IMR-90 (cell line): ENCODE measurements around the gene ZNF124. TPM values are rescaled to one million over a fixed set of nuclear protein-coding genes. Genes with fewer than 3 reads are reported as not detected.

Experiments
- ATAC-seq: fragments of 200-7000 bp; cut with Tn5 transposase; 2 replicates; pipeline ENCODE4 v1.9.1; 2020; ENCODE audit warnings: low read depth, mild to moderate bottlenecking, moderate library complexity
- BruUV-seq: library from RNA; stranded (reverse); fragments of 400-500 nt; replicated peaks from 2 replicates; lab custom pipeline; 2021; lab: Mats Ljungman, UMichigan
- CTCF ChIA-PET: fragments of 300-600 bp; formaldehyde crosslinking; extraction: SDS; loops from one replicate; lab custom pipeline; 2021; ENCODE audit warnings: antibody characterized with exemption; lab: Yijun Ruan, JAX
- POLR2A ChIA-PET: fragments of 300-600 bp; sonication (Branson Sonifier 250); formaldehyde crosslinking; loops from one replicate; lab custom pipeline; 2022; ENCODE audit warnings: antibody characterized with exemption; ENCODE audit not compliant: unreplicated experiment; lab: Charles Lee
- DNase-seq: peaks from one replicate; pipeline ENCODE4 v3.0.0; 2013
- H2AFZ ChIP-seq: replicated peaks from 2 replicates; pipeline ENCODE3; 2013; ENCODE audit warnings: low read length, mild to moderate bottlenecking; ENCODE audit not compliant: poor library complexity
- H2AK5ac ChIP-seq: 2 replicates; pipeline ENCODE4 v1.6.1; 2013; ENCODE audit warnings: low read depth, low read length, inconsistent platforms
- H2AK9ac ChIP-seq: replicated peaks from 2 replicates; pipeline ENCODE3; 2013; ENCODE audit warnings: mild to moderate bottlenecking, low read depth, low read length, moderate library complexity; ENCODE audit not compliant: poor library complexity
- H2BK120ac ChIP-seq: 2 replicates; pipeline ENCODE4 v1.6.1; 2013; ENCODE audit warnings: low read depth, low read length, inconsistent platforms
- H2BK15ac ChIP-seq: 3 replicates; pipeline ENCODE4 v1.6.1; 2013; ENCODE audit warnings: low read depth, low read length, inconsistent platforms
- H2BK20ac ChIP-seq: 2 replicates; pipeline ENCODE4 v1.6.1; 2013; ENCODE audit warnings: low read depth, mild to moderate bottlenecking, inconsistent platforms, low read length, moderate library complexity
- H2BK5ac ChIP-seq: 2 replicates; pipeline ENCODE4 v1.6.1; 2013; ENCODE audit warnings: mild to moderate bottlenecking, low read depth, low read length, inconsistent platforms; ENCODE audit not compliant: poor library complexity, severe bottlenecking
- H3K14ac ChIP-seq: replicated peaks from 2 replicates; pipeline ENCODE4 v1.6.1; 2013; ENCODE audit warnings: low read depth, low read length, inconsistent platforms
- H3K18ac ChIP-seq: 2 replicates; pipeline ENCODE4 v1.6.1; 2013; ENCODE audit warnings: low read depth, low read length, control low read depth
- H3K23ac ChIP-seq: 2 replicates; pipeline ENCODE4 v1.6.1; 2013; ENCODE audit warnings: low read depth, low read length, inconsistent platforms
- H3K27ac ChIP-seq: 2 replicates; pipeline ENCODE4 v1.5.1; 2013; ENCODE audit warnings: mild to moderate bottlenecking, control low read depth, low read length; ENCODE audit not compliant: insufficient read depth
- H3K27me3 ChIP-seq: 2 replicates; pipeline ENCODE4 v1.6.1; 2013; ENCODE audit warnings: low read length; ENCODE audit not compliant: control insufficient read depth, insufficient read depth
- H3K36me3 ChIP-seq: 2 replicates; pipeline ENCODE4 v1.6.1; 2013; ENCODE audit warnings: low read length, mixed read lengths; ENCODE audit not compliant: control insufficient read depth, insufficient read depth
- H3K4ac ChIP-seq: 2 replicates; pipeline ENCODE4 v1.6.1; 2013; ENCODE audit warnings: low read depth, low read length, inconsistent platforms
- H3K4me1 ChIP-seq: 2 replicates; pipeline ENCODE4 v1.6.1; 2013; ENCODE audit warnings: low read length, mixed read lengths; ENCODE audit not compliant: control insufficient read depth, insufficient read depth
- H3K4me2 ChIP-seq: 2 replicates; pipeline ENCODE4 v1.6.1; 2013; ENCODE audit warnings: low read depth, mild to moderate bottlenecking, control low read depth, low read length, moderate library complexity
- H3K4me3 ChIP-seq: 2 replicates; pipeline ENCODE4 v1.5.1; 2013; ENCODE audit warnings: low read depth, mild to moderate bottlenecking, control low read depth, low read length, moderate library complexity; ENCODE audit not compliant: insufficient read depth
- H3K56ac ChIP-seq: 2 replicates; pipeline ENCODE4 v1.6.1; 2013; ENCODE audit warnings: low read length, inconsistent platforms; ENCODE audit not compliant: insufficient read depth; ENCODE audit errors: extremely low read depth
- H3K79me1 ChIP-seq, 2 experiments: 2 replicates each; pipeline ENCODE4 v1.6.1; 2013; ENCODE audit warnings: low read length in 2 of 2, inconsistent platforms in 1 of 2, low read depth in 1 of 2
- H3K9ac ChIP-seq: 2 replicates; pipeline ENCODE4 v1.6.1; 2013; ENCODE audit warnings: low read depth, low read length, control low read depth
- H3K9me1 ChIP-seq: 2 replicates; pipeline ENCODE4 v1.6.1; 2013; ENCODE audit warnings: low read length, inconsistent platforms; ENCODE audit not compliant: insufficient read depth
- H3K9me3 ChIP-seq: 2 replicates; pipeline ENCODE4 v1.6.1; 2013; ENCODE audit warnings: low read length; ENCODE audit not compliant: control insufficient read depth, insufficient read depth
- H4K20me1 ChIP-seq: 2 replicates; pipeline ENCODE4 v1.6.1; 2013; ENCODE audit warnings: low read length, inconsistent platforms; ENCODE audit not compliant: insufficient read depth
- H4K5ac ChIP-seq: 2 replicates; pipeline ENCODE4 v1.6.1; 2013; ENCODE audit warnings: mild to moderate bottlenecking, low read depth, low read length, control low read depth
- H4K8ac ChIP-seq, 2 experiments: 2 replicates each; pipeline ENCODE4 v1.6.1; 2013; ENCODE audit warnings: low read depth in 2 of 2, low read length in 2 of 2, control low read depth in 1 of 2, inconsistent platforms in 1 of 2
- H4K91ac ChIP-seq: 2 replicates; pipeline ENCODE4 v1.6.1; 2013; ENCODE audit warnings: low read depth, low read length, inconsistent platforms; ENCODE audit not compliant: insufficient read depth
- BHLHE40 ChIP-seq: fragments of 150-350 bp; IDR thresholded peaks from 2 replicates; pipeline ENCODE4 v1.6.1; 2016; ENCODE audit warnings: mild to moderate bottlenecking, low read depth, low read length
- FOS ChIP-seq: fragments of 150-350 bp; IDR thresholded peaks from 2 replicates; pipeline ENCODE4 v1.6.1; 2016; ENCODE audit warnings: low read depth, low read length
- MAFK ChIP-seq: IDR thresholded peaks from 2 replicates; pipeline ENCODE4 v1.6.1; 2012; ENCODE audit warnings: low read depth, low read length, improper control_type of control experiment
- NFE2L2 ChIP-seq: fragments of 150-350 bp; IDR thresholded peaks from 2 replicates; pipeline ENCODE4 v1.6.1; 2016; ENCODE audit warnings: low read depth, mild to moderate bottlenecking, low read length
- RCOR1 ChIP-seq: IDR thresholded peaks from 2 replicates; pipeline ENCODE4 v1.6.1; 2012; ENCODE audit warnings: mild to moderate bottlenecking, low read length, improper control_type of control experiment; ENCODE audit not compliant: insufficient replicate concordance
- WGBS, 2 experiments: methylation state at CpG; one replicate each; pipeline versions ENCODE4 v1.1.5 to v1.1.7; 2013; ENCODE audit warnings: missing lambda C conversion rate in 2 of 2; ENCODE audit not compliant: insufficient read length in 1 of 2; ENCODE audit errors: extremely low coverage in 2 of 2; 5-methylcytosine and 5-hydroxymethylcytosine counted together
- dilution Hi-C: fragments of 300-500 bp; cut with HindIII; formaldehyde crosslinking; loops from one replicate; pipeline ENCODE4 v1.14.3; 2018; ENCODE audit warnings: low sequenced_read_pairs; ENCODE audit not compliant: unreplicated experiment
- in situ Hi-C: fragments of 300-500 bp; cut with MboI; formaldehyde crosslinking; loops from 3 replicates; pipeline ENCODE4 v1.14.3; 2019; ENCODE audit warnings: low sequenced_read_pairs, inconsistent platforms, mixed read lengths
- intact Hi-C: fragments of 100-400 bp; cut with micrococcal nuclease; formaldehyde crosslinking; loops from 2 replicates; pipeline ENCODE4 v1.10.0; 2022
- polyA plus RNA-seq, 3 experiments: library from polyadenylated mRNA; depleted of rRNA; stranded (reverse); fragments of >200 nt; gene quantifications; 2 replicates each; pipeline ENCODE4 v1.2.3, GENCODE V29; 2012; ENCODE audit warnings: low replicate concordance in 1 of 3
- total RNA-seq: library from RNA; depleted of rRNA; stranded (reverse); fragments of >200 nt; gene quantifications from 2 replicates; pipeline ENCODE4 v1.2.3, GENCODE V29; 2012

ZNF124 gene
- total and polyA plus RNA-seq, 2 of the 4 experiments (the other 2 are of a cell fraction), result 3.2 to 89.3 TPM

GRCh38 chr1:247112479-247112781 is 59.4 kb downstream of the ZNF124 start:
- H2AK9ac ChIP-seq, result peak overlapping the region; percentile 22
- no peak overlapping the region; the same call in 1 of the 2 replicates for H3K4me2 ChIP-seq
- no peak overlapping the region for H3K4ac ChIP-seq
- intact Hi-C loops, result no loop called here
- no peak for ATAC-seq
- no peaks in the 10 kb centered on the region for H3K27me3 ChIP-seq
- H3K23ac ChIP-seq, result no peak overlapping the region
- no peak overlapping the region for H2BK120ac ChIP-seq
- no peak overlapping the region for H2AK5ac ChIP-seq
- ChIA-PET CTCF (no interaction called here), POLR2A (no interaction called here)
- peak overlapping the region; percentile 100 for H2AFZ ChIP-seq
- TF ChIP-seq BHLHE40 (no peak), NFE2L2 (no peak), RCOR1 (no peak), FOS (no peak), MAFK (no peak)
- H3K14ac ChIP-seq, result no peak overlapping the region
- H3K4me3 ChIP-seq, result no peak overlapping the region
- H2BK15ac ChIP-seq, result no peak overlapping the region
- no TSS peak for BruUV-seq
- no peaks in the 10 kb centered on the region; the same call in 1 of the 2 replicates for H3K4me1 ChIP-seq
- H3K9me3 ChIP-seq, result no peaks in the 10 kb centered on the region
- peak overlapping the region; percentile 82 to 94; a peak in 2 of 4 replicates for H4K8ac ChIP-seq
- WGBS, 2 experiments, result 58% methylated on average over 6 of the region's 9 CpGs; no CpG with 5 or more reads in 1 of the 2 experiments
- DNase-seq, result no peak
- H3K56ac ChIP-seq, result no peak overlapping the region
- no peak overlapping the region for H2BK20ac ChIP-seq
- no peak overlapping the region for H4K5ac ChIP-seq
- no peaks in the 10 kb centered on the region; the same call in 1 of the 2 replicates for H3K9me1 ChIP-seq
- H2BK5ac ChIP-seq, result no peak overlapping the region
- no peak overlapping the region for H3K27ac ChIP-seq
- dilution Hi-C loops, result no loop called here
- H3K36me3 ChIP-seq, result no peaks in the 10 kb centered on the region
- peaks cover 0 to 7% of the 10 kb centered on the region in 2 experiments; a peak in 1 of 4 replicates for H3K79me1 ChIP-seq
- no peak overlapping the region for H3K18ac ChIP-seq
- in situ Hi-C loops, result no loop called here
- H4K20me1 ChIP-seq, result no peaks in the 10 kb centered on the region; the same call in 1 of the 2 replicates
- no peak overlapping the region for H4K91ac ChIP-seq
- no peak overlapping the region for H3K9ac ChIP-seq
